GM06990 (cell line): ENCODE data around the gene CHCHD10.
A peak's percentile ranks its signal among the peaks of the same experiment; 100 is the strongest.

ENCODE experiments used
- DNase-seq: peaks from one replicate; pipeline ENCODE4 v3.0.0-alpha.2; 2011; ENCODE audit not compliant: insufficient read length; ENCODE audit errors: extremely low read depth
- H3K27me3 ChIP-seq: replicated peaks from 2 replicates; pipeline ENCODE4 v1.6.0; 2011; ENCODE audit warnings: low read length; ENCODE audit not compliant: control insufficient read depth, insufficient read depth
- H3K36me3 ChIP-seq: 2 replicates; pipeline ENCODE4 v1.5.1; 2011; ENCODE audit warnings: low read length; ENCODE audit not compliant: control insufficient read depth, insufficient read depth
- H3K4me3 ChIP-seq: replicated peaks from 2 replicates; pipeline ENCODE4 v1.5.1; 2011; ENCODE audit warnings: low read depth, mild to moderate bottlenecking, control low read depth, low read length
- TF ChIP-seq, protein P1 (sequence below): IDR thresholded peaks from 2 replicates; pipeline ENCODE4 v1.5.1; 2011; ENCODE audit warnings: low read length, control low read depth, mild to moderate bottlenecking, inconsistent platforms; ENCODE audit not compliant: insufficient read depth, poor library complexity, severe bottlenecking

Gene CHCHD10

DNA sequence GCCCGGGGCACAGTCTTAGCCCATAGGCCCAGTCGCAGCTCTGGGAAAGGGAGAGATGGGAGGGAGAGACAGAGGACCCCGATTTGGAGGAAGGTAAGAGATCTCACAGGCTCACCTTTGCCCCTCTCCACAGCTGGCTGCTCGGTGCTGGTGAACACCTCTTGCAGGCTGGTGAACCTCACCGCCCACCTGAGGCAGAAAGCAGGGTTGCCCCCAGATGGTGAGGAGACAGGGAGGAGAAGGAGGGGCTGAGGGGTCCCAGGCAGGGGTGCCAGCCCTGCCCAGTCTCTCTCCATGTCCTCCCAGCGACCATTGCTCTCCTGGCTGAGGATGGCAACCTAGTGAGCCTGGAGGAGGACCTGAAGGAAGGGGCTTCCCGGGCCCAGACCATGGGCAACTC, 3.8 kb downstream of the CHCHD10 start:
- TF ChIP-seq, protein P1, sequence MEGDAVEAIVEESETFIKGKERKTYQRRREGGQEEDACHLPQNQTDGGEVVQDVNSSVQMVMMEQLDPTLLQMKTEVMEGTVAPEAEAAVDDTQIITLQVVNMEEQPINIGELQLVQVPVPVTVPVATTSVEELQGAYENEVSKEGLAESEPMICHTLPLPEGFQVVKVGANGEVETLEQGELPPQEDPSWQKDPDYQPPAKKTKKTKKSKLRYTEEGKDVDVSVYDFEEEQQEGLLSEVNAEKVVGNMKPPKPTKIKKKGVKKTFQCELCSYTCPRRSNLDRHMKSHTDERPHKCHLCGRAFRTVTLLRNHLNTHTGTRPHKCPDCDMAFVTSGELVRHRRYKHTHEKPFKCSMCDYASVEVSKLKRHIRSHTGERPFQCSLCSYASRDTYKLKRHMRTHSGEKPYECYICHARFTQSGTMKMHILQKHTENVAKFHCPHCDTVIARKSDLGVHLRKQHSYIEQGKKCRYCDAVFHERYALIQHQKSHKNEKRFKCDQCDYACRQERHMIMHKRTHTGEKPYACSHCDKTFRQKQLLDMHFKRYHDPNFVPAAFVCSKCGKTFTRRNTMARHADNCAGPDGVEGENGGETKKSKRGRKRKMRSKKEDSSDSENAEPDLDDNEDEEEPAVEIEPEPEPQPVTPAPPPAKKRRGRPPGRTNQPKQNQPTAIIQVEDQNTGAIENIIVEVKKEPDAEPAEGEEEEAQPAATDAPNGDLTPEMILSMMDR, result no peak
- DNase-seq, result no peak
- Histone ChIP-seq H3K27me3 (no peaks in the 10 kb centered on the region), H3K36me3 (peaks cover 10% of the 10 kb centered on the region), H3K4me3 (peak overlapping the region; percentile 5; the same call in 1 of the 2 replicates)

DNA sequence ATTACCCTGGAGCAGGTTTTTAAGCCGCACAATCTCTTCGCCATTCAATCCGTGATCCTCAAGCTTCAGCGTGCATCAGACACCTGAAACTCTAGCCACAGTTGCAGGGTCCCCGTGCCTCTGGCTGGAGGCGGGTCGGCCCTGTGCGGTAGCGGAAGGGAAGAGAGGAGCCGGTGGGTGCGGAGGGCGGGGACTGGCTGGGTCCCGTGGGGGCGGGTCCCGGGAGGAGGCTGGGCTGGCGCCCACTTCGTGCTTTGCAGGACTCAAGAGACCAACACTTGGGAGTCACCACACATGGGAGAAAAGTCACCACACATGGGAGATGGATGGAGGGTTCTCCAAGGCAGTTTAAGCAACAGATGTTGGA, 4.2 kb downstream of the CHCHD10 start:
- peak; percentile 64 for DNase-seq
- Histone ChIP-seq H3K4me3 (peak overlapping the region; percentile 35; the same call in 1 of the 2 replicates), H3K36me3 (peaks cover 10% of the 10 kb centered on the region), H3K27me3 (no peaks in the 10 kb centered on the region)
- TF ChIP-seq, protein P1, result no peak

DNA sequence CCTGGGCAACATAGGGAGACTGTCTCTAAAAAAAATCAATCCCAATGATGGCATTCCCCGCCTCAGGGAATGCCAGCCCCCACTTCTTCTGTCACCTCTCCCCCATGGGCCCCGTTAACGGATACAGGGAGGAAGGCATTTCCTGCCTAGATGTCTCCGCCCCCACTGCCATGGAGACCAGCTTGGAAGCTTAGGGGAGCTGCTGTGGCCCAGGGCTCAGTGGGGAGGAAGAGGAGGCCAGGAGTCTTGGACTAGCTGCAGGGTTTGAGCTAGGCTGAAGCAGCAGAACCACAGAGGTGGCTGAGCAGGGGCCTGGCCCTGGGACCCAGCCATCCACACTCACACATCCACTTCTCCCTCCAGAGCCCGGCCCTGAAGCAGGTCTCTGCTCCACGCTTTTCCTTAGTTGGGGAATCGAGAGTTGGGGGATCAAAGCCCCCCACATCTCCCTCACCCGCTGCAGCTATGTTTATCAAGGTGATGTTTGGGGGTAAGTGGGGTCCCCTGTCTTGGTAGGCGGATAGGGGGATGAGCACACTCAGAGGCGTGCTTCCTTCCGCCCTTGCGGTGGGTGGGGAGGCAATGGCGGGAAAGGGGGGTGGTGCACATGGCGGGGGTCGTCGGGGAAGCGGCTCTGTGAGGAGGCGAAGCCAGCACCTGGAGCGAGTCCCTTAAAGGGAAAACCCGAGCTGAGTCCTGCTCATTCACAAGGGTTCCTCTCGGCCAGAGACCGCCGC, 4.8 kb downstream of the CHCHD10 start, which contains the start of gene C22orf15:
Gene C22orf15, plus strand, starts transcription at position 149 of the 737 bp plus-strand sequence. Its CDS starts 317 bp downstream, at position 466.
- TF ChIP-seq, protein P1, result no peak
- H3K36me3 ChIP-seq, result peaks cover 10% of the 10 kb centered on the region
- no peak for DNase-seq
- no peaks in the 10 kb centered on the region for H3K27me3 ChIP-seq
- peak within 1 kb of the TSS; percentile 35; the same call in 1 of the 2 replicates for H3K4me3 ChIP-seq

DNA sequence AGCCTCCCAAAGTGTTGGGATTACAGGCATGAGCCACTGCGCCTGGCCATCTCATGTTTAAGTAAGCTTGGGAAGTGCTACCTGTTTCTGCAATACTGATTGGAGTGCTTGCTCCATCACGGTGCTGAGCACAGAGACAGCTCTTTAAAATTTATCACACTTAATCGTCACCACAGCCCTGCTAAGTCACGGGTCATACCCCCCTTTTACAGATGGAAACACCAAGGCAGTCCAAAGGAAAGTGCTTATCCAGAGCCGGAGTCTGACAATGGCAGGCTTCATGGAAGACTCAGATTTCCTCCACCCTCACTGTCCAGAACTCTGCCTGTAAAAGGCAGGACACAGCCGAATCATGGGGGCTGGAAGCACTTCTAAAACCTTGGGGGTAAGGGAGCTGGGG, 7.7 kb downstream of the CHCHD10 start:
- Histone ChIP-seq H3K36me3 (peaks cover 7% of the 10 kb centered on the region), H3K4me3 (no peak overlapping the region), H3K27me3 (no peaks in the 10 kb centered on the region)
- TF ChIP-seq, protein P1, result no peak
- no peak for DNase-seq

DNA sequence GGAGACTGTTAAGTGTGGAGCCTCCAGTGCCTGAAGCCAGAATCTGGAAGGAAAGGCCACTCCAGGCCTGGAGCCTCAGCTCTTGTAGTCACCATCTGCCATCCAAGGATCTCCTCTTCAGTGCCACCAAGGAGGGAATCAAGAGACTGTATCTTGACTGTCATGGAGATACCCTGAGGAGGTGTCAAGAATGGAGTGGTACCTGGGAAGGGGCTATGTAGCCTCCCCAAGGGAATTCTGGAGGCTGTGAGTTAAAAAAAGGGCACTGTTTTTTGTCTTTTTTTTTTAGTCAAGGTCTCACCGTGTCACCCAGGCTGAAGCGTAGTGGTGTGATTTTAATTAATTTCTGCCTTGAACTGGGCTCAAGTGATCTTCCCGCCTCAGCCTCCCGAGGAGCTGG, 8.2 kb downstream of the CHCHD10 start:
- H3K27me3 ChIP-seq, result no peaks in the 10 kb centered on the region
- no peak overlapping the region for H3K4me3 ChIP-seq
- TF ChIP-seq, protein P1, result no peak
- no peak for DNase-seq
- H3K36me3 ChIP-seq, result peaks cover 3% of the 10 kb centered on the region
